IMR-90 (cell line): Measurements from ENCODE around the gene AGPS. TPM values are rescaled to one million over a fixed set of nuclear protein-coding genes. Genes with fewer than 3 reads are reported as not detected.

ENCODE experiments used
- ATAC-seq: fragments of 200-7000 bp; cut with Tn5 transposase; 2 replicates; pipeline ENCODE4 v1.9.1; 2020; ENCODE audit warnings: low read depth, mild to moderate bottlenecking, moderate library complexity
- BruUV-seq: library from RNA; stranded (reverse); fragments of 400-500 nt; replicated peaks from 2 replicates; lab custom pipeline; 2021; lab: Mats Ljungman, UMichigan
- CTCF ChIA-PET: fragments of 300-600 bp; formaldehyde crosslinking; extraction: SDS; loops from one replicate; lab custom pipeline; 2021; ENCODE audit warnings: antibody characterized with exemption; lab: Yijun Ruan, JAX
- POLR2A ChIA-PET: fragments of 300-600 bp; sonication (Branson Sonifier 250); formaldehyde crosslinking; loops from one replicate; lab custom pipeline; 2022; ENCODE audit warnings: antibody characterized with exemption; ENCODE audit not compliant: unreplicated experiment; lab: Charles Lee
- DNase-seq: peaks from one replicate; pipeline ENCODE4 v3.0.0; 2013
- H2AFZ ChIP-seq: replicated peaks from 2 replicates; pipeline ENCODE3; 2013; ENCODE audit warnings: low read length, mild to moderate bottlenecking; ENCODE audit not compliant: poor library complexity
- H2AK5ac ChIP-seq: 2 replicates; pipeline ENCODE4 v1.6.1; 2013; ENCODE audit warnings: low read depth, low read length, inconsistent platforms
- H2AK9ac ChIP-seq: replicated peaks from 2 replicates; pipeline ENCODE3; 2013; ENCODE audit warnings: mild to moderate bottlenecking, low read depth, low read length, moderate library complexity; ENCODE audit not compliant: poor library complexity
- H2BK120ac ChIP-seq: 2 replicates; pipeline ENCODE4 v1.6.1; 2013; ENCODE audit warnings: low read depth, low read length, inconsistent platforms
- H2BK15ac ChIP-seq: 3 replicates; pipeline ENCODE4 v1.6.1; 2013; ENCODE audit warnings: low read depth, low read length, inconsistent platforms
- H2BK20ac ChIP-seq: 2 replicates; pipeline ENCODE4 v1.6.1; 2013; ENCODE audit warnings: low read depth, mild to moderate bottlenecking, inconsistent platforms, low read length, moderate library complexity
- H2BK5ac ChIP-seq: 2 replicates; pipeline ENCODE4 v1.6.1; 2013; ENCODE audit warnings: mild to moderate bottlenecking, low read depth, low read length, inconsistent platforms; ENCODE audit not compliant: poor library complexity, severe bottlenecking
- H3K14ac ChIP-seq: replicated peaks from 2 replicates; pipeline ENCODE4 v1.6.1; 2013; ENCODE audit warnings: low read depth, low read length, inconsistent platforms
- H3K18ac ChIP-seq: 2 replicates; pipeline ENCODE4 v1.6.1; 2013; ENCODE audit warnings: low read depth, low read length, control low read depth
- H3K23ac ChIP-seq: 2 replicates; pipeline ENCODE4 v1.6.1; 2013; ENCODE audit warnings: low read depth, low read length, inconsistent platforms
- H3K27ac ChIP-seq: 2 replicates; pipeline ENCODE4 v1.5.1; 2013; ENCODE audit warnings: mild to moderate bottlenecking, control low read depth, low read length; ENCODE audit not compliant: insufficient read depth
- H3K27me3 ChIP-seq: 2 replicates; pipeline ENCODE4 v1.6.1; 2013; ENCODE audit warnings: low read length; ENCODE audit not compliant: control insufficient read depth, insufficient read depth
- H3K36me3 ChIP-seq: 2 replicates; pipeline ENCODE4 v1.6.1; 2013; ENCODE audit warnings: low read length, mixed read lengths; ENCODE audit not compliant: control insufficient read depth, insufficient read depth
- H3K4ac ChIP-seq: 2 replicates; pipeline ENCODE4 v1.6.1; 2013; ENCODE audit warnings: low read depth, low read length, inconsistent platforms
- H3K4me1 ChIP-seq: 2 replicates; pipeline ENCODE4 v1.6.1; 2013; ENCODE audit warnings: low read length, mixed read lengths; ENCODE audit not compliant: control insufficient read depth, insufficient read depth
- H3K4me2 ChIP-seq: 2 replicates; pipeline ENCODE4 v1.6.1; 2013; ENCODE audit warnings: low read depth, mild to moderate bottlenecking, control low read depth, low read length, moderate library complexity
- H3K4me3 ChIP-seq: 2 replicates; pipeline ENCODE4 v1.5.1; 2013; ENCODE audit warnings: low read depth, mild to moderate bottlenecking, control low read depth, low read length, moderate library complexity; ENCODE audit not compliant: insufficient read depth
- H3K56ac ChIP-seq: 2 replicates; pipeline ENCODE4 v1.6.1; 2013; ENCODE audit warnings: low read length, inconsistent platforms; ENCODE audit not compliant: insufficient read depth; ENCODE audit errors: extremely low read depth
- H3K79me1 ChIP-seq, 2 experiments: 2 replicates each; pipeline ENCODE4 v1.6.1; 2013; ENCODE audit warnings: low read length in 2 of 2, inconsistent platforms in 1 of 2, low read depth in 1 of 2
- H3K9ac ChIP-seq: 2 replicates; pipeline ENCODE4 v1.6.1; 2013; ENCODE audit warnings: low read depth, low read length, control low read depth
- H3K9me1 ChIP-seq: 2 replicates; pipeline ENCODE4 v1.6.1; 2013; ENCODE audit warnings: low read length, inconsistent platforms; ENCODE audit not compliant: insufficient read depth
- H3K9me3 ChIP-seq: 2 replicates; pipeline ENCODE4 v1.6.1; 2013; ENCODE audit warnings: low read length; ENCODE audit not compliant: control insufficient read depth, insufficient read depth
- H4K20me1 ChIP-seq: 2 replicates; pipeline ENCODE4 v1.6.1; 2013; ENCODE audit warnings: low read length, inconsistent platforms; ENCODE audit not compliant: insufficient read depth
- H4K5ac ChIP-seq: 2 replicates; pipeline ENCODE4 v1.6.1; 2013; ENCODE audit warnings: mild to moderate bottlenecking, low read depth, low read length, control low read depth
- H4K8ac ChIP-seq, 2 experiments: 2 replicates each; pipeline ENCODE4 v1.6.1; 2013; ENCODE audit warnings: low read depth in 2 of 2, low read length in 2 of 2, control low read depth in 1 of 2, inconsistent platforms in 1 of 2
- H4K91ac ChIP-seq: 2 replicates; pipeline ENCODE4 v1.6.1; 2013; ENCODE audit warnings: low read depth, low read length, inconsistent platforms; ENCODE audit not compliant: insufficient read depth
- BHLHE40 ChIP-seq: fragments of 150-350 bp; IDR thresholded peaks from 2 replicates; pipeline ENCODE4 v1.6.1; 2016; ENCODE audit warnings: mild to moderate bottlenecking, low read depth, low read length
- CEBPB ChIP-seq: IDR thresholded peaks from 2 replicates; pipeline ENCODE4 v1.6.1; 2012; ENCODE audit warnings: low read depth, low read length, improper control_type of control experiment
- CHD1 ChIP-seq: IDR thresholded peaks from 2 replicates; pipeline ENCODE4 v1.6.1; 2012; ENCODE audit warnings: low read depth, low read length, improper control_type of control experiment
- ELK1 ChIP-seq: fragments of 150-350 bp; IDR thresholded peaks from 2 replicates; pipeline ENCODE4 v1.6.1; 2016; ENCODE audit warnings: low read depth, mild to moderate bottlenecking, low read length, moderate library complexity, borderline replicate concordance
- FOS ChIP-seq: fragments of 150-350 bp; IDR thresholded peaks from 2 replicates; pipeline ENCODE4 v1.6.1; 2016; ENCODE audit warnings: low read depth, low read length
- MAFK ChIP-seq: IDR thresholded peaks from 2 replicates; pipeline ENCODE4 v1.6.1; 2012; ENCODE audit warnings: low read depth, low read length, improper control_type of control experiment
- MAZ ChIP-seq: IDR thresholded peaks from 2 replicates; pipeline ENCODE4 v1.6.1; 2012; ENCODE audit warnings: low read depth, mild to moderate bottlenecking, low read length, improper control_type of control experiment, moderate library complexity, borderline replicate concordance
- NFE2L2 ChIP-seq: fragments of 150-350 bp; IDR thresholded peaks from 2 replicates; pipeline ENCODE4 v1.6.1; 2016; ENCODE audit warnings: low read depth, mild to moderate bottlenecking, low read length
- POLR2A ChIP-seq: IDR thresholded peaks from 2 replicates; pipeline ENCODE4 v1.6.1; 2012; ENCODE audit warnings: mild to moderate bottlenecking, low read depth, low read length
- RAD21 ChIP-seq: IDR thresholded peaks from 2 replicates; pipeline ENCODE4 v1.6.1; 2012; ENCODE audit warnings: low read length, improper control_type of control experiment
- RCOR1 ChIP-seq: IDR thresholded peaks from 2 replicates; pipeline ENCODE4 v1.6.1; 2012; ENCODE audit warnings: mild to moderate bottlenecking, low read length, improper control_type of control experiment; ENCODE audit not compliant: insufficient replicate concordance
- RFX5 ChIP-seq: IDR thresholded peaks from 2 replicates; pipeline ENCODE4 v1.8.0; 2012; ENCODE audit warnings: low read depth, mild to moderate bottlenecking, low read length, moderate library complexity
- SMC3 ChIP-seq: fragments of 150-350 bp; IDR thresholded peaks from 2 replicates; pipeline ENCODE4 v1.6.1; 2016; ENCODE audit warnings: low read depth, mild to moderate bottlenecking, antibody characterized with exemption, low read length, moderate library complexity
- WGBS, 2 experiments: methylation state at CpG; one replicate each; pipeline versions ENCODE4 v1.1.5 to v1.1.7; 2013; ENCODE audit warnings: missing lambda C conversion rate in 2 of 2; ENCODE audit not compliant: insufficient read length in 1 of 2; ENCODE audit errors: extremely low coverage in 2 of 2; 5-methylcytosine and 5-hydroxymethylcytosine counted together
- dilution Hi-C: fragments of 300-500 bp; cut with HindIII; formaldehyde crosslinking; loops from one replicate; pipeline ENCODE4 v1.14.3; 2018; ENCODE audit warnings: low sequenced_read_pairs; ENCODE audit not compliant: unreplicated experiment
- in situ Hi-C: fragments of 300-500 bp; cut with MboI; formaldehyde crosslinking; loops from 3 replicates; pipeline ENCODE4 v1.14.3; 2019; ENCODE audit warnings: low sequenced_read_pairs, inconsistent platforms, mixed read lengths
- intact Hi-C: fragments of 100-400 bp; cut with micrococcal nuclease; formaldehyde crosslinking; loops from 2 replicates; pipeline ENCODE4 v1.10.0; 2022
- polyA plus RNA-seq, 3 experiments: library from polyadenylated mRNA; depleted of rRNA; stranded (reverse); fragments of >200 nt; gene quantifications; 2 replicates each; pipeline ENCODE4 v1.2.3, GENCODE V29; 2012; ENCODE audit warnings: low replicate concordance in 1 of 3
- total RNA-seq: library from RNA; depleted of rRNA; stranded (reverse); fragments of >200 nt; gene quantifications from 2 replicates; pipeline ENCODE4 v1.2.3, GENCODE V29; 2012
- TF ChIP-seq, protein P1 (sequence below): conservative IDR thresholded peaks from 2 replicates; pipeline ENCODE4 v1.5.1; 2012; ENCODE audit warnings: mild to moderate bottlenecking, low read depth, low read length, improper control_type of control experiment
- TF ChIP-seq, protein P2 (sequence below): fragments of 150-350 bp; IDR thresholded peaks from 2 replicates; pipeline ENCODE4 v1.6.1; 2017; ENCODE audit warnings: mild to moderate bottlenecking, antibody characterized with exemption, low read length, low read depth

AGPS gene
- total and polyA plus RNA-seq, 2 of the 4 experiments (the other 2 are of a cell fraction): 6.6 to 18.6 TPM

GRCh38 chr2:177402096-177402495 is 9.5 kb downstream of the AGPS start:
- CTCF ChIA-PET: interaction anchor here (0.6 to 1.0 kb wide), 2 partner anchors 47 to 237 kb away, joined by 3 to 4 read pairs; no protein-coding TSS in a partner anchor
- H2BK5ac ChIP-seq: no peak overlapping the region
- no peak overlapping the region for H2BK120ac ChIP-seq
- DNase-seq (no peak), ATAC-seq (no peak)
- no peak overlapping the region for H3K9ac ChIP-seq
- intact Hi-C loops (no loop called here), in situ Hi-C loops (no loop called here), dilution Hi-C loops (no loop called here)
- TF ChIP-seq RCOR1 (no peak), RAD21 (no peak), MAFK (no peak), ELK1 (no peak), RFX5 (no peak), SMC3 (no peak), BHLHE40 (no peak), NFE2L2 (no peak), POLR2A (no peak), CHD1 (no peak), MAZ (no peak), CEBPB (no peak), FOS (no peak)
- TF ChIP-seq, protein P1, sequence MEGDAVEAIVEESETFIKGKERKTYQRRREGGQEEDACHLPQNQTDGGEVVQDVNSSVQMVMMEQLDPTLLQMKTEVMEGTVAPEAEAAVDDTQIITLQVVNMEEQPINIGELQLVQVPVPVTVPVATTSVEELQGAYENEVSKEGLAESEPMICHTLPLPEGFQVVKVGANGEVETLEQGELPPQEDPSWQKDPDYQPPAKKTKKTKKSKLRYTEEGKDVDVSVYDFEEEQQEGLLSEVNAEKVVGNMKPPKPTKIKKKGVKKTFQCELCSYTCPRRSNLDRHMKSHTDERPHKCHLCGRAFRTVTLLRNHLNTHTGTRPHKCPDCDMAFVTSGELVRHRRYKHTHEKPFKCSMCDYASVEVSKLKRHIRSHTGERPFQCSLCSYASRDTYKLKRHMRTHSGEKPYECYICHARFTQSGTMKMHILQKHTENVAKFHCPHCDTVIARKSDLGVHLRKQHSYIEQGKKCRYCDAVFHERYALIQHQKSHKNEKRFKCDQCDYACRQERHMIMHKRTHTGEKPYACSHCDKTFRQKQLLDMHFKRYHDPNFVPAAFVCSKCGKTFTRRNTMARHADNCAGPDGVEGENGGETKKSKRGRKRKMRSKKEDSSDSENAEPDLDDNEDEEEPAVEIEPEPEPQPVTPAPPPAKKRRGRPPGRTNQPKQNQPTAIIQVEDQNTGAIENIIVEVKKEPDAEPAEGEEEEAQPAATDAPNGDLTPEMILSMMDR: no peak
- TF ChIP-seq, protein P2, sequence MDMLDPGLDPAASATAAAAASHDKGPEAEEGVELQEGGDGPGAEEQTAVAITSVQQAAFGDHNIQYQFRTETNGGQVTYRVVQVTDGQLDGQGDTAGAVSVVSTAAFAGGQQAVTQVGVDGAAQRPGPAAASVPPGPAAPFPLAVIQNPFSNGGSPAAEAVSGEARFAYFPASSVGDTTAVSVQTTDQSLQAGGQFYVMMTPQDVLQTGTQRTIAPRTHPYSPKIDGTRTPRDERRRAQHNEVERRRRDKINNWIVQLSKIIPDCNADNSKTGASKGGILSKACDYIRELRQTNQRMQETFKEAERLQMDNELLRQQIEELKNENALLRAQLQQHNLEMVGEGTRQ: no peak
- H2BK20ac ChIP-seq: no peak overlapping the region
- H3K23ac ChIP-seq: no peak overlapping the region
- H4K91ac ChIP-seq: no peak overlapping the region
- H2BK15ac ChIP-seq: no peak overlapping the region
- H2AK5ac ChIP-seq: no peak overlapping the region
- POLR2A ChIA-PET: no interaction called here
- H3K4ac ChIP-seq: no peak overlapping the region
- WGBS, 2 experiments: no CpG with 5 or more reads among the region's 1 CpG
- H3K79me1 ChIP-seq: peaks cover 17 to 59% of the 10 kb centered on the region in 2 experiments
- no peak overlapping the region for H3K27ac ChIP-seq
- no peak overlapping the region for H4K8ac ChIP-seq
- H3K36me3 ChIP-seq: no peaks in the 10 kb centered on the region
- H3K9me1 ChIP-seq: no peaks in the 10 kb centered on the region
- H3K4me2 ChIP-seq: no peak overlapping the region
- BruUV-seq: no TSS peak
- H2AFZ ChIP-seq: no peak overlapping the region
- no peaks in the 10 kb centered on the region for H3K9me3 ChIP-seq
- no peak overlapping the region for H4K5ac ChIP-seq
- H3K27me3 ChIP-seq: no peaks in the 10 kb centered on the region
- no peak overlapping the region for H3K56ac ChIP-seq
- no peak overlapping the region for H2AK9ac ChIP-seq
- H3K14ac ChIP-seq: no peak overlapping the region
- peaks cover 33% of the 10 kb centered on the region for H4K20me1 ChIP-seq
- no peak overlapping the region for H3K18ac ChIP-seq
- H3K4me3 ChIP-seq: no peak overlapping the region
- H3K4me1 ChIP-seq: peaks cover 3% of the 10 kb centered on the region
